Activated T-cell treated with anti-CD3 and anti-CD28 coated beads for 4 hours (primary cell): ENCODE results near the gene SPTLC3.

Experiments used
- DNase-seq: peaks from one replicate; pipeline ENCODE4 v3.0.0-alpha.2; 2020

The SPTLC3 gene

GRCh38 chr20:13147071-13147963 is 138.5 kb downstream of the SPTLC3 start:
- DNase-seq = no peak

GRCh38 chr20:13147971-13148370 is 139.2 kb downstream of the SPTLC3 start:
- DNase-seq = no peak

GRCh38 chr20:13148402-13148801 is 139.6 kb downstream of the SPTLC3 start:
- no peak for DNase-seq

- DNase-seq = no peak
These were observed 140.2 kb downstream of the SPTLC3 start for GRCh38 chr20:13148961-13149360.

- DNase-seq = no peak
These were observed 140.8 kb downstream of the SPTLC3 start for GRCh38 chr20:13149371-13150105.

GRCh38 chr20:13158369-13158768 is 149.6 kb downstream of the SPTLC3 start:
- DNase-seq = no peak

GRCh38 chr20:13159889-13160288 is 151.1 kb downstream of the SPTLC3 start:
- no peak for DNase-seq

GRCh38 chr20:13165203-13165602 is 156.4 kb downstream of the SPTLC3 start:
- DNase-seq = no peak

- DNase-seq = no peak
These were observed 157.2 kb downstream of the SPTLC3 start for GRCh38 chr20:13166011-13166410.

GRCh38 chr20:13166437-13166836 is 157.7 kb downstream of the SPTLC3 start:
- no peak for DNase-seq

- no peak for DNase-seq
These were observed 160.3 kb downstream of the SPTLC3 start for GRCh38 chr20:13169086-13169485.

- DNase-seq = no peak
These were observed 162.0 kb downstream of the SPTLC3 start for GRCh38 chr20:13170771-13171170.

- no peak for DNase-seq
These were observed 164.4 kb downstream of the SPTLC3 start for GRCh38 chr20:13173201-13173600.

- no peak for DNase-seq
These were observed 165.6 kb downstream of the SPTLC3 start for GRCh38 chr20:13174402-13174801.

- no peak for DNase-seq
These were observed 172.5 kb downstream of the SPTLC3 start for GRCh38 chr20:13180986-13181889.

- no peak for DNase-seq
These were observed 174.2 kb downstream of the SPTLC3 start for GRCh38 chr20:13183005-13183404.

- DNase-seq = no peak
These were observed 177.4 kb downstream of the SPTLC3 start for GRCh38 chr20:13186043-13186774.

- DNase-seq = no peak
These were observed 179.1 kb downstream of the SPTLC3 start for GRCh38 chr20:13187899-13188298.

GRCh38 chr20:13199279-13199678 is 190.5 kb downstream of the SPTLC3 start:
- DNase-seq = no peak

- no peak for DNase-seq
These were observed 192.2 kb downstream of the SPTLC3 start for GRCh38 chr20:13200767-13201500.

GRCh38 chr20:13202565-13202964 is 193.8 kb downstream of the SPTLC3 start:
- DNase-seq = no peak

- DNase-seq = no peak
These were observed 196.7 kb downstream of the SPTLC3 start for GRCh38 chr20:13205425-13205824.
